Myocyte (in vitro differentiated cells): Measurements from ENCODE around the gene RUFY4. TPM values are rescaled to one million over a fixed set of nuclear protein-coding genes. Genes with fewer than 3 reads are reported as not detected.
A peak's percentile ranks its signal among the peaks of the same experiment; 100 is the strongest.
"Not testable (repeated sequence)": the region's sequence is repeated elsewhere in the genome, so short reads cannot be mapped to it uniquely, and the experiment has no call there.

Experiments
- DNase-seq: peaks from one replicate; pipeline ENCODE4 v3.0.0-alpha.2; 2012; ENCODE audit warnings: low read depth
- total RNA-seq: library from RNA; depleted of rRNA; stranded (reverse); fragments of >200 nt; gene quantifications from 2 replicates; pipeline ENCODE4 v1.2.3, GENCODE V29; 2014

The RUFY4 gene
- total RNA-seq, 1 donor from 2014 or later: 0.08 TPM

DNA sequence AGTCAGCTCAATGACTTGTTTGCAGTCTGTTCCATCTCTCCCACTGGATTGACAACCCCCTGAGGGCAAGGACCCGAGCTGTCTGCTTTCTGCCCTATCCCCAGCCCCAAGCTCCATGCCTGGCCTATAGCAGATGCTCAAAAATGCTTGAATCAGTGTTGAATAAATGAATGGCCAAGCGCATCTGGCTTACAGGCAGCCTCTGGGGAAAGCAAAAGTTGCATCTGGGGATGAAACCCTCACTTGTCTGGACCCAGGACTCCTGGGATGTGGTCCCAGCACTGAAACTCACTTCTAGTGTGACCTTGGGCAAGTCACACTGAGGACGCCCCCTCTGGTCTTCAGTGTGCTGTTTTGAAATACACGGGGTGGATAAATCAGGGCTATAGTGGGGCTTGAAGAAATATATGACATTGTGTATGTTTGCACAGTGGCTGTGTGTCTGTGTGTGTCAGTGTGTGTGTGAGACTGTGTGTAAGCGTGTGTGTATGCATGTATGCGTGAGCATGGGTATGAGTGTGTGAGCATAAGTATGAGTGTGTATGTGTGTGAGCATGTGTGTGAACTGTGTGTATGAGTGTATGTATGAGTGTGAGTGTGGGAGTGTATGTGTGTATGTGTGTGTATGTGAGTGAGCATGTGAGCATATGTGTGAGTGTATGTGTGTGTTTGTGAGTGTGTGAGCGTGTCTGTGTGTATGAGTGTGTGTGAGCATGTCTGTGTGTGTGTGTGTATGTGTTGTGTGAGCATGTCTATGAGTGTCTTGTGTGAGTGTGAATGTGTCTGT is 38.5 kb upstream of the RUFY4 start:
- DNase-seq: no peak

DNA sequence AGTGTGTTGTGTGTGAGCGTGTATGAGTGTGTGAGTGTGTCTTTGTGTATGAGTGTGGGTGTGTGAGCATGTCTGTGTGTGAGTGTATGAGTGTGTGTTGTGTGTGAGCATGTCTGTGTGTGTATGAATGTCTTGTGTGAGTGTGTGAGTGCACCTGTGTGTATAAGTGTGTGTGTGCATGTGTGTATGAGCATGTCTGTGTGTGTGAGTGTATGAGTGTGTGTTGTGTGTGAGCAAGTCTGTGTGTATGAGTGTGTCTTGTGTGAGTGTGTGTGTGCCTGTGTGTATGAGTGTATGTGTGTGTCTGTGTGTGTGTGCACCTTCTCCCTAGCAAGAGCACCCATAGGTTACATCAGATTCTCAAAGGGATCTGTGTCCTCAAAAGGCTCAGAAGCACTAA is 37.8 kb upstream of the RUFY4 start:
- no peak for DNase-seq

DNA sequence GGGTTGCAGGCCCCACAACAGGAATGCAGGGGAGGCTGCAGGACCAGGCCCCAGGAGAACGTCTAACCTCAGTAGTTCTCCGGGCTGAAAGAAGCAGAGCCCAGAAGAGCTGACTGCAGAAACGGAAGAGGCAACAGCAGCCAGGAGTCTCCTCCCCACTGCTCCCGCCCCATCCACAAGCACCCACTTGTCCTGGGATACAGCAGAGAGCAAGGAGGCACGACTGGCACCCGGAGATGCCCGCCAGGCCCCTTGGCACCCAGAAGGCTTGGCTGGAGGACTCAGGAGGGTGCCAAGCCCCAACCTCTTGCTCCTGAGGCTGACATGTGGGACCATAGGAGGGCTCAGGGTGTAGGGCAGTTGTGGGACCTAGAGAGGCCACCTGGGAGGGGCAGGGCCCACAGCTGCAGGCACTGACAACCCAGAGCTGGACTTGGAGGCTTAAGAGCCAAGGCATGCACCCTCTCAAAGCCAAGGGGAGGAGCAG is 37.2 kb upstream of the RUFY4 start:
- DNase-seq: no peak

DNA sequence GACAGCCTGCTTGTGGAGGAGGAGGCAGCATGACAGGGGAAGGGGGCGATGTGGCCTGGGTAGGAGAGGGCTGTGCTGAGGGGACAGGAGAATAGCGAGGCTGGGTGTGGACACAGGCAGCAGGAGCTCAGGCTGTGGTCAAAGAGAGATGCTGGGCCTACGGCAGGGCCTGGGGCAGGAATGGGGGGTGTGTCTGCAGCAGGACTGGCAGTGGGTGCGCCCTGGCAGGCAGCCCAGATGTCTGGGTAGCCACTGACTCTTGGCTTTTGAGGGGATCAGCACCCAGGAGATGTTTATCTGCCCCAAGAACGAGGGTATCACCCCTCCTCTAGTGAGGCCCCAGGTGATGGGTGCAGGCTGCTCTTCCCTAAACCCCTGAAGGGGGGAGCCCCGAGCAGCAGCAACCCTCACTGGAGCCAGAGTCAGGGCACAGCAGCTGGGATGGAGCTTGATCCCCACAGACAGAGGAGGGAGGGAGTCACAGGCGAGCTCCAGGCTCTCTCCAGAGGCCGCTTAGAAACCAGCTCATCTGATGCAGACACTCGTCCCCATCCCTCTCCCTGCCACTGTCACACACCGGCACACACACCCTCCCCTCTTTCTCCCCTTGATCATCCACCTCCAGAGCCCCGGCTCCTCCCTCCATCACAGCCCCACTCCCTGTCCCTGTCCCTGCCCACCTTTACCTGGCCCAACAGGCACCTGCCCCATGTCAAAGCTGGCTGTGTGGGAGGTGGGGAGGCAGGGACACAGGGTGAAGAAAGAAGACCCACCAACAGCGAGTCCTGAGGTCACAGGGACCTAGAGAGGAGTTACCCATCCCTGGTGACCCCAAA is 36.5 kb upstream of the RUFY4 start:
- peak; percentile 37 for DNase-seq

DNA sequence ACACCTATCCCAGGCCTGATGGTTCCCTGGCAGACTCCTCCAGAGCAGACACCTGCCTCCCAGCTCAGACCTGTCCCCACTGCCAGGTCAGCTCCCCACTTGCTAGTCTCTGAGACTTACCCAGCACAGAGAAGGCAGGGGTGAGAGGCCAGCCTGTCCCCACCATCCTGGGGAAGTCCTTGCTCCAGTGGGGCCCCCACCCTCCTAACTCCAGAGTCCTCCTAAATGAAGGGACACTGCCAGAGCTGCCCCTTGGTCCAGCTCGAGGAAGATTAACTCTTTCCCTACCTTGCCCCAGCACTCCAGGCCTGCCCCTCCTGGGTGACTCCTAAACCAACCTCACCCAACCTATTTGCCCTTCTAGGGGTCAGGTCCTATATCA is 35.9 kb upstream of the RUFY4 start:
- DNase-seq: no peak

DNA sequence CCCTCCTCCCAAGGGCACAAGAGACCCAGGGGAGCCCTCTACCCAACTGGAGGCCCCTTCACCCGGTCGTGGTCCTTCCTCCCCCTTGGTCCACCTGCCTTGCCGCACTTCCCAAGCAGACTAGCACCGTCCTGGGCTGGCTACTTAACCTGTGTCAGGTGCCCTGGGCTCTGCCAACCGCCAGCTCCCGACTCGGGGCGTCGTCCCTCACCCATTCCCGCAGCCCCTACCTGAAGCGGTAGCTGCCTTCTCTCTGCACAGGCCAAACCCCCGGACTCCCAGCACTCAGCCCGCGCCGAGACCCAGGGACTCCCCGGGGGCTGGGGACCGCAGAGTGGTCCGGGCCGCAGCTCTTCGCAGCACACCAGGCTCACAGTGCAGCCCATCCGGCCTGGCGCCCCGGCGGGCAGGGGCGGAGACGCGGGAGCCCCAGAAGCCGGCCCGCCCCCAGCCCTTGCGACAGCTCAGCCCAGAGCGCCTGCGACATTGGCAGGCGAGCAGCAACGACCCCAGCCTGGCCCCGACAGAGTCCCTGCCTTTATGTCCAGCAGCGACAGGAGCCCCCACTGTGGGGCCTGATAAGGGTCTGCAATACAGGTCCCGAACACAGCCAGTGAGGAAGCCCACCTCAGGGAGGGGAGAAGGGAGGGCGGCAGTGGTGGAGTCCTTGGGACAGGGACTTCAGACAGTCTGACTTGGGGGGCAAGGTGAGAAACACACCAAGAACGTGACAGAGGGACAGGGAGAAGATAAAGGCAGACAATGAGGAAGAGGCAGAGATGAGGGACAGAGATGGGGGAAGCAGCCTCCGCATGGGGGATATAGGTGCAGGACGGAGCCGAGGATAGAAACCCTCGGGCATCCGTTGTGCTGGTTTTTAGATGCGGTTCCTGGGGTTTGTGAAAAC is 35.2 kb upstream of the RUFY4 start:
- DNase-seq: no peak

DNA sequence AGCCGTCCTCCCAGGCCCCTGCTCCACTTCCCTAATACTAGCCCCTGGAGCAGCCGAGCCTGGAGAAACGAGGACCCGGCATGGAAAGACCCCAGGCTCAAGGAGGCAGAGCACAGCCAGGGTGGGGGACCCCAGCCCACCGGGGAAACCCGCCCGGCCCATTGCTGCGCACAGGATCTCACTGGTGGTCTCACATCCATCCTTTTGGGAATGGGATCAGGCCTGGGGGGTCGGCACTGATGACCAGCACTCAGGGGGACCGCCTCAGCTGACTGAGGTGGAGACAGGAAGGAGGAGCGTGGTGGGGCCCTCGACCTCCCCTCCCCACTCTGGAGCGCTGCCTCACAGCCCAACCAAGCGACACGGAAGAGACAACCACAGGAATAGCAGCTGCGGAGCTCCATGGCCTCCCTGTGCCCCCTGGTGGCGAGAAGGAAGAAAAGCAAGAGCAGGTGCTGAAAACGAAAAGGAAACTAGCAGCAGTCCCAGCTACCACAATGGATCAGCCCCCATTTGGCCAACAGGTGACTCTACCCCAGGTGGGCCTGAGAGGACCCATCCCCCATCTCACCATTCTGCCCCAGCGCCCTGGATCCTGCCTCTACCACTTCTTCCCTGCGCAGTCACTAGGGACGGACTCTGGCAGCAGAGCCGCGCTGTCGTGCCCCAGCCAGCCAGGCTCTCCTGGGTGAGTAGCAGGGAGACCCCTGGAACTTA is 34.4 kb upstream of the RUFY4 start:
- peak; percentile 80 for DNase-seq

DNA sequence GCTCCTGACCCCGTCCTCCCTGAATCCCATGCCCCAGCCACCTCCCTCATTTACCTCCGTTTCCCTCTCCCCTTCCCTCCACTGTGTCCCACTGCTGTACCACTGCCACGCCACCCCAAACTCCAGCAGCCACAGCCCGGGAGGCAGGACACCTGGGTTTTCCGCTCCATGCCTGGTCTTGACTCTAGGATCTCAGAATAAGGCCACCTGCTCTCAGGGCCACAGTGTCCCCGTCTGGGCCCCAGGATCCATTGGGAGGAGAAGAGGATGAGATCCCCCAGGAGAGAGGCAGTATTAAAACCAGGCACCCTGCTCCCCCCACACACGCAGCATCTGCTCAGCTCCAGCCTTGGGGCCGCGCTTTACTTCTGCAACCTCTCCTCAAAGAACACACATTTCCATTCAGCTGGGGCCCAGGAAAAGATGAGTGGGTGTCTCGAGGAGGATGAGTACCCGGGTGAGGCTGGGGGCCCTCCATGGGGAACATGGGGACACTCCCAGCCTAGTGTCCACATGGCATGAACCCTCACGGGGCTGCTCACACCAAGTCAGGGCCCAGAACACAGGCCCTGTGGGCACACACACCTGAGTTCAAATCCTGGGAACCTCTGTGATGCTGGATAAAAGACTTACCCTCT is 33.5 kb upstream of the RUFY4 start:
- no peak for DNase-seq

DNA sequence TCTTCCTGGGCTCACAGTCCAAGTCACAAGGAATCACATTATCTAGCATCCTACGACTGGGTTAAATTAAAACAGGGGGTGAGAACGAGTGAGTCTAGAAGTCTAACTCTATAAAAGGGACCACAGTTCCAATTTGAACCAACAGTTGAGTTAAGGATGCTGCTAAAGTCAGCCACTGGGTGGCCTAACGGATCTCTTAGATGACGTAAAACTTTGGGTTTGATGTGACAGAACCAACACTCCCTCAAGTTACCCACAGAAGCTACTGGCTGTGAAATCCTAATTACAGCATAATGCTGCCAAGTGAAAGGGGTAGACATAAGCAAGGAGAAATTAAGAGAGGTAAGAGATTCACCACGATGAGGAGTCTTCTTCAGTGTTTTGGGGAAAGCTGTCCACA is 32.7 kb upstream of the RUFY4 start:
- DNase-seq: no peak

DNA sequence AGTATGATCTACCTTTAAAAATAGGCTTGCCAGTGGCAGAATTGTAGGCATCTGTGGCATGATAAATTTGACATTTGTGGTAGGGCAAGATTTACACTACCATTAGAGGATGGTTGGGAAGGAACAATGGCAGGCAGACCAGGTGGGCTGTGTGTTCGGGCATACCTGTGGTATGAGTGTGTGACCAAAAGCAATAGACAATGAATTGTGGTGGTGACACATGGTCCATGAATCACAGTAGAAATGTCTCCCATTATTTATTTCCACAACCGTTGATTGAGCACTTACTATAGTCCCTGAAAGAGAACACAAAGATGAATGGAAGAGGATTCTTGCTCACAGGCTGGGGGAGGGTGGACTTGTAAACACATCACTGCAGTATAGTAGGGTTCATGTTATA is 29.9 kb upstream of the RUFY4 start:
- peak; percentile 96 for DNase-seq

DNA sequence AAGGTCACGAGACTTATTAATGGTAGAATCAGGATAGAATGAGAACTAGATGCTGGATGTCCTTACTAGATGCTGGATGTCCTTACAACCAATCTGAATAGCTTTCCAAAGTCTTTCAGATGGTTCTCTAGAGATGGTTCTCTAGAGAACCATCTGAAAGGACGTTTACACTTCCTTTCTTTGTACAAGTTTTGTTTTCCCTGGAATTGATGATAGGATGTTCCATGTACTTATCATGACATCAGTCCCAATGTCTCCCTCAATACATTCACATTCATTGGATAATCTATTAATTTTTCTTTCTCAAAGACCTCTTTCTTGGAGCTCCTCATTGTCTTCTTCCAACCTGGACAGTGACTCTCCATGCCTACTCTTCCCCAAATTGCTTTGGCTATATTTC is 28.2 kb upstream of the RUFY4 start:
- no peak for DNase-seq

DNA sequence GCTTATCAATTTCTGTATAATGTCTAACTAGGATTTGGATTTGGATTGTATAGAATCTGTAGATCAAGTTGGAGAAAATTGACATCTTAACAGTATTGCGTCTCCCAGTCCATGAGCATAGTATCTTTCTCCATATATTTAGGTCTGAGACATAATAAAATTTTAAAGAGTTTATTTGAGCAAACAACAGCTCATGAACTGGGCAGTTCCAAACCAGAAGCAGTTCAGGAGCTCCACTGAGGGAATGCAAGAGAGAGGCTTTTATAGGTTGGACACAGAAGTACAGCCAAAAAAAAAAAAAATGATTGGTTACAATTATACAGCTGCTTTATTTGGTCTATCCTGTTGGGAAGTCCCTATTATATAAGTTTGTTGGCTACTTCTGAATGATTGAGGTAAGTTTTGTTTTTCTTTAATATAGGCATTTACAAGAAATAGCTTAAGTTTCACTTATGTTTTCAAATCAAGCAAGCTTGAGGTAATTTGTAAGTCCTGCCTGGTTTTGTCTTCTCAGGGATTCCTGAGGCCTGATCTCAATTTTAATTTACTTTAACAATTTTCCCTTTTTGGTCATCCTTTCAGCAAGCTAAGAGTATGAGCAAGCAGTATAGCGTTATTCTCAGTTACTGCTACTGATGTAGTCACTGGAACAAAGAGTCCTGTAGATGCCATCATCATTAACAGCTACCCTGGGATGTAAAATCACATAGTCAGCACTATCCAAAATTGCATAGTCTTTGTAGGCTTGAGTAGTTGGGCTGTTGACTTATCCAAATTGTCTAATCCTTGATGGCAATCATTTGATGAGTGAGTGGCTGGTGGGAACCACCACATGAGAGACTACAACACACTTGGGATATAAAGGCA is 27.5 kb upstream of the RUFY4 start:
- no peak for DNase-seq

DNA sequence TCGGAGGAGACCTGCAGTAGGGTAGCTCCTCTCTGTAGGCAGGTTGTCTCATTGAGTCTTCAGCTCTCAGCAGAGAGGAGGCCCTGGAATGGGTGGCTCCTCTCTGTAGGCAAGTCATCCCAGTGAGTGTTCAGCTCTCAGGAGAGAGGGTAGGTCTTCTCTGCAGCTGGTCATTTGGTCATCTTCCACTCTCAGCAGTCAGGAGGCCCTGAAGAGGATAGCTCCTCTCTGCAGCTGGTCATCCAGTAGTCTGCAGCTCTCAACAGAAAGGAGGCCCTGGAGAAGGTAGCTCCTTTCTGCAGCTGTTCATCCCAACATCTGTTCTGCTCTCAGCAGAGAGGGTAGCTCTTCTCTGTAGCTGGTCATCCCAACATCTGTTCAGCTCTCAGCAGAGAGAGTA is 26.0 kb upstream of the RUFY4 start:
- no peak for DNase-seq

DNA sequence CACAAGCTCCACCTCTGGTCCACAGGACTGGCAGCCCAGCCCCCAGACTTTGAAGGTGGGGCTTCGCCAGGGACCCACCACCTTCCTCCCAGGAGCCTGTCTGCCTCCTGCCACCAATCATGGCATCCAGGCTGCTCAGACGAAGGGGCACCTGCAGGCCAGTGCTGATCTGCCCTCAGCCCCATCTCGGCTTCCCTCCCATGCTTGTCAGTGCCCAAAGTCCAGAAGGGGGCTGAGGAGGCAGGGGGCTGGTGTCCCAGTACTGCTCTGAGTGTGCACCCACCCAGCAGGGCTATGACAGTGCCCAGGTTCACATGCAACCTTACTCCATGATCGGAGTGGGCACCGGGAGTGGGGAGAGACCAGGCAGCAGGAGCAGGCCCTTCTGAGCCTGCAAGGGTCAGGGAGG is 25.3 kb upstream of the RUFY4 start:
- DNase-seq: no peak

DNA sequence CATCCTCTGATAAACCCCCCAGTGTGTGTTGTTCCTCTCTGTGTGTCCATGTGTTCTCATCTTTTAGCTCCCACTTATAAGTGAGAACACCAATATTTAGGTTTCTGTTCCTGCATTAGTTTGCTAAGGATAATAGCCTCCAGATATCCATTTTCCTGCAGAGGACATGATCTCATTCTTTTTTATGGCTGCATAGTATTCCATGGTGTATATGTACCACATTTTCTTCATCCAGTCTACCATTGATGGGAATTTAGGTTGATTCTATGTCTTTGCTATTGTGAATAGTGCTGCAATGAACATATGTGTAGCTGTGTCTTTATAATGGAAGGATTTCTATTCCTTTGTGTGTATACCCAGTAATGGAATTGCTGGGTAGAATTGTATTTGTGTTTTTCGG is 24.5 kb upstream of the RUFY4 start:
- DNase-seq: not testable (repeated sequence)

DNA sequence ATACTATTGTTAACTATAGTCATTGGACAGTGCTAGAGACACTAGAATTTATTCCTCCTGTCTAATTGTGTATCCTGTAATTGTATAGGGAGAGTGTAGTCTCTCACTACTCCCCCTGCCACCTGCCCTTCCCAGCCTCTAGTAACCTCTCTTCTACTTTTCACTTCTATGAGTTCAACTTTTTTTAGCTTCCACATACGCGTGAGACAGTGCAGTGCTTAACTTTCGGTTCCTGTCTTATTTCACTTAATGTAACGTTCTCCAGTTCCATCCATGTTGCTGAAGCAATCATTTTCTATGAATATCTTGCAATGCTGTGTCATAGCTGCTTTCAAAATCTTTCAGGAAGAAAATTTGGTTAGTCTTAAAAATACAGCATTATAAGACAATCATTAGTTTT is 22.8 kb upstream of the RUFY4 start:
- no peak for DNase-seq

DNA sequence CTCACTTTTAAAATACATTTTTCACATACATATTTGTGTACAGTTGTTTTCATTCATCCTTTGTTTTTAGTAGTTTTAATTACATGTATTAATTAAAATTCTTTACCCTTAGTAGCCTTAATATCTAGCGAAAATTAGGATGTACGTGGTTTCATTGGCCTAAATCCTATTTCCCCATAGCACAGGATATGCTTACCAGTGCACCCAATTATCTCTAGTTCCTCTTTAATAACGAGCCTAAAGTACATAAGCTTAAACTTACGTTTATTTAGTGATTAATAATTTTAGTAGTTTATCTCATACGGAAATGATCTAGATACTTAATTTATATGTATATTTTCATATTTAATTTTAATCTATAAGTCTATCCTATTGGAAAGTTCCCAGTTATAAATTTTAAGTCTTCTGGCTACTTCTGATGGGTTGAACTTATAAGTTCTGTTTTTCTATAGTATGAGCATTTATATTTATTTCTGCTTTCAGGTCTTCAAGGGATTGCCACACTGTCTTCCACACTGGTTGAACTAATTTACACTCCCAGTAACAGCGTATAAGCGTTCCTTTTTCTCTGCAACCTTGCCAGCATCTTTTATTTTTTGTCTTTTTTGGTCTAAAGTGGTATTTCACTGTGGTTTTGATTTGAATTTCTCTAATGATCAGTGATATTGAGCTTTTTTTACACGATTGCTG is 21.4 kb upstream of the RUFY4 start:
- DNase-seq: no peak

DNA sequence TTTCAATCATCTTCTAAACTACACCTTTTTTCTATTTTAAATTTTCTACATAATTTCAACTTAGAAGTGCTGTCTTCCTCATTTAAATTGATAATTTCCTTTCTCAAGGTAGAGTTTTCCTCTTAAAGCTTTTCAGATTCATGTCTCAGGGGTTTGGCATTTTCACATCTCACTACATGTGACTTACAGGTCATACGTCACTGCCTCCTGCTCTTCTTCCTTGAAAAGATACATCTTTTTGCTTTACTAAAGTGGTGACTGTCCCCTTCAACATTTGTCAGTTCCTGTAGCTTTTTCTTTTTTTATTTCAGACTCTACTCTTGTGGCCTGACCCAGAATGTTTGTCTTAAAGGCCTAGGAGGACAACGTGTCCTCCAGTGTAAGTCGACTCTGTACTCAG is 17.1 kb upstream of the RUFY4 start:
- no peak for DNase-seq

DNA sequence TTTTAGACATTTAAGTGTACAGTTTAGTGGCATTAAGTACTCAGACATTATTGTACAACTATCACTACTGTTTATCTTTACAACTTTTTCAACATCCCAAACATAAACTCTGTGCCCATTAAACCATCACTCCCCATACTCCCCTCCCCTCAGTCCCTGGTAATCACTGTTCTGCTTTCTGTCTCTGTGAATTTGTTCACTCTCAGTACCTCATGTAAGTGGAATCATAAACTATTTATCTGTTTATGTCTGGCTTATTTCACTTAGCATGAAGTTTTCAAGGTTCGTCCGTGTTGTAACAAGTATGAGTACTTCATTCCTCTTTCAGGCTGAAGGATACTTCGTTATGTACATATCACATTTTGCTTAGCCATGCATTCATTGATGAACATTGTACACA is 9.8 kb upstream of the RUFY4 start:
- DNase-seq: no peak
